ENCODE results near the gene ITGB3BP. TPM values are rescaled to one million over a fixed set of nuclear protein-coding genes. Genes with fewer than 3 reads are reported as not detected.

ITGB3BP gene
- total and polyA plus RNA-seq, 2 donors (not counting 1 experiment from before 2014, with no cell fraction given): 16.7 to 21.3 TPM

DNA sequence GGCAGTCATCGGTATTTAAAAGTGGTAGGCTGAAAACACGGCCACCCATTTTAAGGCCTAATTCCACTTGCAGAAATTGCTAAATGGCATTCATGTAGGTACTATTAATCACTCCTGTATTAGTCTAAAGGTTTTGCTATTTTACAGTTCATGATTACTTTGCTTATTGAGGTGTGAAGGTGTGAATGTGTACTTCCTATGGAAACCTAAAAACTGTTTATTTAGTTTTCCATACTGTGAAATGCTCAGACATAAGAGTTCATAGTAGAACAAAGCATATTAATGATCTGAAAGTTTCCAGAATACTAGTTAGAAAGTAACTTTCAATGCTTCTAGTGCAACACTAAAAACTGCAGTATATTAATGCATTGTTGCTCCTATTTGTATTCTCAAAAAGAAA lies 69.8 kb downstream of the ITGB3BP start:
- Histone ChIP-seq H3K27me3 (ENCODE audit: control insufficient read depth, insufficient read depth, low read length) (no peaks in the 10 kb centered on the region), H3K79me2 (ENCODE audit: control insufficient read depth, insufficient read depth, low read length) (no peaks in the 10 kb centered on the region), H3K36me3 (ENCODE audit: control insufficient read depth, insufficient read depth, low read length) (no peaks in the 10 kb centered on the region), H2AFZ (ENCODE audit: low read length) (no peak overlapping the region), H3K4me2 (ENCODE audit: extremely low read depth, insufficient read depth, low read length) (no peak overlapping the region), H3K27ac (ENCODE audit: insufficient read depth, low read length) (no peak overlapping the region), H3K4me1 (ENCODE audit: control insufficient read depth, extremely low read depth, insufficient read depth, low read length) (peaks cover 5% of the 10 kb centered on the region), H3K9me3 (ENCODE audit: control insufficient read depth, insufficient read depth, low read depth, low read length) (no peaks in the 10 kb centered on the region), H3K9ac (ENCODE audit: insufficient read depth, low read length) (no peak overlapping the region), H4K20me1 (ENCODE audit: control insufficient read depth, extremely low read depth, insufficient read depth, low read length) (no peaks in the 10 kb centered on the region), H3K4me3 (replicated peaks in 1 of 4; ENCODE audit: control extremely low read depth in 1 of 4, insufficient read depth in 1 of 4, low read depth in 3 of 4, low read length in 4 of 4) (no peak overlapping the region)
- DNase-seq (ENCODE audit: low read depth in 2 of 2): no peak
- TF ChIP-seq CTCF (conservative IDR thresholded peaks at IDR 0.05 in 1 of 2, IDR thresholded peaks at IDR 0.05 in 1 of 2; ENCODE audit: low read depth in 1 of 2, low read length in 2 of 2) (no peak), EZH2 (IDR thresholded peaks at IDR 0.05; ENCODE audit: low read length, missing control alignments) (no peak)

- no peaks in the 10 kb centered on the region for H4K20me1 ChIP-seq (ENCODE audit: control insufficient read depth, extremely low read depth, insufficient read depth, low read length)
- H3K9me3 ChIP-seq (ENCODE audit: control insufficient read depth, insufficient read depth, low read depth, low read length): no peaks in the 10 kb centered on the region
- H3K27me3 ChIP-seq (ENCODE audit: control insufficient read depth, insufficient read depth, low read length): no peaks in the 10 kb centered on the region
Observed at GRCh38 chr1:63450416-63450815, 72.6 kb downstream of the ITGB3BP start.

DNA sequence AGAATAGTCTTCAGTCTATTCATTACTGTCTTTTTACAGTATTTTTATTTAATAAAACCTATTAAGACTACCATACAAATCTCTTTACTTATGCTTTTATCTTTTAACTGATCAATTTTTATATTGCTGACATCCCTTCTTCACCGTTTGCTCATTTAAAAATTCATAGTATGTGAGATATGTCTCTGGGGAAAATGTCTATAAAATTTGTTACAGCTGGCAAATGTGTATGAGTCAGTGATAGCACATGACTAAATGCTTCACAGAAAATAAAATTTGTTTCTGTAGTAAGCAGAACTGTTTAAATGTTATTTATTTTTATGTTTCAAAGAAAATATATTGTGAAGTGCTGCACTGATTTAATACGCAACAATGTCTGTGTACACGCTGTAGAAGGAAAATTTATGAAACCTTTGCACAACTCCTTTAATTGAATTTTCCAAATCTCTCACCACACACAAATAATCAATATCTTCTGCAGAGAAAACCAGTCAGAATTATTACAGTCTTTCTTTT lies 74.2 kb downstream of the ITGB3BP start:
- Histone ChIP-seq H3K4me1 (ENCODE audit: control insufficient read depth, extremely low read depth, insufficient read depth, low read length) (peaks cover 5% of the 10 kb centered on the region), H3K27ac (ENCODE audit: insufficient read depth, low read length) (no peak overlapping the region), H3K4me3 (replicated peaks in 1 of 4; ENCODE audit: control extremely low read depth in 1 of 4, insufficient read depth in 1 of 4, low read depth in 3 of 4, low read length in 4 of 4) (no peak overlapping the region), H2AFZ (ENCODE audit: low read length) (no peak overlapping the region), H3K9ac (ENCODE audit: insufficient read depth, low read length) (no peak overlapping the region), H3K4me2 (ENCODE audit: extremely low read depth, insufficient read depth, low read length) (no peak overlapping the region), H3K9me3 (ENCODE audit: control insufficient read depth, insufficient read depth, low read depth, low read length) (no peaks in the 10 kb centered on the region), H3K36me3 (ENCODE audit: control insufficient read depth, insufficient read depth, low read length) (no peaks in the 10 kb centered on the region), H3K27me3 (ENCODE audit: control insufficient read depth, insufficient read depth, low read length) (no peaks in the 10 kb centered on the region), H4K20me1 (ENCODE audit: control insufficient read depth, extremely low read depth, insufficient read depth, low read length) (no peaks in the 10 kb centered on the region), H3K79me2 (ENCODE audit: control insufficient read depth, insufficient read depth, low read length) (no peaks in the 10 kb centered on the region)
- TF ChIP-seq CTCF (conservative IDR thresholded peaks at IDR 0.05 in 1 of 2, IDR thresholded peaks at IDR 0.05 in 1 of 2; ENCODE audit: low read depth in 1 of 2, low read length in 2 of 2) (no peak), EZH2 (IDR thresholded peaks at IDR 0.05; ENCODE audit: low read length, missing control alignments) (no peak)
- DNase-seq (ENCODE audit: low read depth in 2 of 2): peak in 1 of 2 donors; percentile 28

More at GRCh38 chr1:63450416-63450815, 72.6 kb downstream of the ITGB3BP start:
- Histone ChIP-seq H2AFZ (ENCODE audit: low read length) (no peak overlapping the region), H3K4me1 (ENCODE audit: control insufficient read depth, extremely low read depth, insufficient read depth, low read length) (peaks cover 5% of the 10 kb centered on the region), H3K79me2 (ENCODE audit: control insufficient read depth, insufficient read depth, low read length) (no peaks in the 10 kb centered on the region), H3K4me2 (ENCODE audit: extremely low read depth, insufficient read depth, low read length) (no peak overlapping the region), H3K27ac (ENCODE audit: insufficient read depth, low read length) (no peak overlapping the region), H3K36me3 (ENCODE audit: control insufficient read depth, insufficient read depth, low read length) (no peaks in the 10 kb centered on the region), H3K9ac (ENCODE audit: insufficient read depth, low read length) (no peak overlapping the region), H3K4me3 (replicated peaks in 1 of 4; ENCODE audit: control extremely low read depth in 1 of 4, insufficient read depth in 1 of 4, low read depth in 3 of 4, low read length in 4 of 4) (no peak overlapping the region)
- no peak for DNase-seq (ENCODE audit: low read depth in 2 of 2)
- TF ChIP-seq EZH2 (IDR thresholded peaks at IDR 0.05; ENCODE audit: low read length, missing control alignments): no peak
- TF ChIP-seq CTCF (conservative IDR thresholded peaks at IDR 0.05 in 1 of 2, IDR thresholded peaks at IDR 0.05 in 1 of 2; ENCODE audit: low read depth in 1 of 2, low read length in 2 of 2): no peak
